Stimulated activated CD8-positive, alpha-beta memory T cell treated with anti-CD3 and anti-CD28 coated beads, Interleukin-15, amount 100 ng/mL, for 48 hours (primary cell): ENCODE data around the gene NEXN.

ENCODE experiments used
- DNase-seq, 2 donors: peaks; one replicate each; pipeline ENCODE4 v3.0.0-alpha.2; 2020; ENCODE audit warnings: low read depth in 2 of 2

Gene NEXN

GRCh38 chr1:77888081-77888780 lies at the start of gene NEXN:
Gene NEXN, plus strand, starts transcription at chr1:77888624. Its CDS starts 27,483 bp downstream, at chr1:77916107.
- DNase-seq = no peak

- DNase-seq = no peak
Observed at GRCh38 chr1:77841574-77841973, 46.9 kb upstream of the NEXN start.

DNA sequence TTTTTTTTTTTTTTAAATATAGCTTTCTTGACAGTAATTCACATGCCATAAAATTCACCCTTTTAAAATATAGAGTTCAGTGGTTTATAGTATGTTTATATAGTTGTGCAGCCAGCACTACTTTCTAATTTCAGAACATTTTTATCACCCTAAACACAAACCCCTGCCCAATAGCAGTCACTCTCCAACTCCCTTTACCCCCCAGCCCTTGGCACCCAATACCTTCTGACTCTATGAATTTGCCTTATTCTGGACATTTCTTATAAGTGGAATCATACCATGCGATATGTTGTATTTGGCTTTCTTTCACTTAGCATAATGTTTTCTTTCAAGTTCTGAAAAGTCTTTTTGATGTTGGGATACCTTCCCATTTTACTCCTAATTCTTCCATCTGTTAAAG lies 42.5 kb upstream of the NEXN start:
- DNase-seq = no peak

DNA sequence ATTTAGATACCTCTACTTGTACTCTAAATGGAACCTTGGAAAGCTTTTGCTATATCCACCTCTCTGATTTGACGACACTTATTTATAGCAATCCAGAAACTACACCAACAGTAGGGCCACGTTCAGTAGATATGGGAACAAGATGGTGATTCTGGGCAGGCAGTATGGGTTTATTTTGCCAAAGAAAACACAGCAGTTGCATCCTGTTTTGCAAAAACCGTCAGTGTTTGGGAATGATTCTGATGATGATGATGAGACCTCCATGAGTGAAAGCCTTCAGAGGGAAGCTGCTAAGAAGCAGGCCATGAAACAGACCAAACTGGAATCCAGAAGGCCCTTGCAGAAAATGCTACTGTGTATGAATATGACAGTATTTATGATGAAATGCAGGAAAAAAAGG lies 41.5 kb upstream of the NEXN start:
- no peak for DNase-seq

DNA sequence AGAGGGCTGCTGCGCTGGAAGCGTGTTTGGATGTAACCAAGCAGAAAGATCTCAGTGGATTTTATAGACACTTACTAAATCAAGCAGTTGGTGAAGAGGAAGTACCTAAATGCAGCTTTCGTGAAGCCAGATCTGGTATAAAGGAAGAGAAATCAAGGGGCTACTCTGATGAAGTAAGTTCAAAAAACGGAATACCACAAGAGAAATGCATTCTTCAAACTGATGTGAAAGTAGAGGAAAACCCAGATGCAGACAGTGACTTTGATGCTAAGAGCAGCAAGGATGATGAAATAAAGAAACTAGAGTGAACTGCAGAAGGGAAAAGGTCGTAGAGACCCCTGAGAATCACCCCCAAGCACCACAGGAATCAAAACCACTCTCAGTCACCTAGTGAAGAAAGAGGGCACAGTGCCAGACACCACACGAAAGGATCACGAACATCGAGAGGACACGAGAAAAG lies 40.8 kb upstream of the NEXN start:
- peak in 1 of 2 donors; percentile 8 for DNase-seq

GRCh38 chr1:77850082-77850481 lies 38.3 kb upstream of the NEXN start:
- no peak for DNase-seq

GRCh38 chr1:77857552-77857951 lies 30.9 kb upstream of the NEXN start:
- DNase-seq = no peak

GRCh38 chr1:77858725-77859124 lies 29.7 kb upstream of the NEXN start:
- no peak for DNase-seq

- DNase-seq = no peak
Observed at GRCh38 chr1:77859248-77859647, 29.2 kb upstream of the NEXN start.

GRCh38 chr1:77866296-77866695 lies 22.1 kb upstream of the NEXN start:
- DNase-seq = no peak

GRCh38 chr1:77872645-77873044 lies 15.8 kb upstream of the NEXN start:
- no peak for DNase-seq

GRCh38 chr1:77873461-77873860 lies 15.0 kb upstream of the NEXN start:
- no peak for DNase-seq

DNA sequence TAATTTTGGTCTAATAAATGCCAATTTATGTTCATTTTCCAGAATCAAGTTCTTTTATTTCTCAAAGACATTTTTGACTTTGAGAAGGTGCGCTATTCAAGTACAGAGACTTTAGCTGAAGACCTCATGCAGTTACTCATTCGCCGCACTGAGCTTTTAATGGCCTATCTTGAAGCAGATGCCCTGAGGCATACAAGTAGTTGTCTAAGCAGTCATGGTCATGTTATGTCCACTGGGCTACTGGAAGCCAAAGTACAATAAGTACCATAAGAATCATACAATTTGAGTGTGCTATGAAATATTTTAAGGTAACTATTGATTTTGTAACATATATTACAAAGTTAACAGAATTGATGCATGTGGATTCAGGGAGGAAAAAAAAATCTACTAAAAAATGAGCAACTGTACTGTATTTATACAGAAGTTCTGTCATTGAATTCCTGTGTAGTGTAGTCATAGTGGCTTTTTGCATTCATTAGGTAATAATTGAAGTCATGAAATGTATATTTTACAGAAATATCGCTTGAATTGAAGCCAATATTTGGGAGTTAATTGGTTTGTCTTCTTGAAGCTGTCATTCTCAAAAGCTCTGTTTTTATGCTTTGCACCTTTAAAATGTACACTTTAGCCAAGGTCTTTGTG lies 13.5 kb upstream of the NEXN start:
- DNase-seq = no peak

GRCh38 chr1:77876884-77877283 lies 11.5 kb upstream of the NEXN start:
- no peak for DNase-seq

GRCh38 chr1:77881061-77881460 lies 7.4 kb upstream of the NEXN start:
- DNase-seq = no peak

DNA sequence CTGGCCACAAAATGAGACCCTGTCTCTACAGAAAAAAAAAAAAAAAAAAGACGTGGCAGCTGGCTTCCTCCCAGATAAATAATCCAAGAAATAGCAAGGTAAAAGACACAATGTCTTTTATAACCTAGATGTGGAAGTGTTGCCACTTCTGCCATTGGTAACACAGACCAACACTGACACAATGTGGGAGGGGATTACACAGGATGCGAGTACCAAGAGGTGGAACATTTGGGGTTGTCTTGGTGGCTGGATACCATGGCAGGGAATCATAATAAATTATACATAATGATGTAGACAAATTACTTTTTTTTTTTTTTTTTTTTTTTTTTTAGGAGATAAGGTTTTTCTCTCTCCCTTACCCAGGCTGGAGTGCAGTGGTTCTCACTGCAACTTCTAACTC lies 6.0 kb upstream of the NEXN start:
- DNase-seq = no peak

DNA sequence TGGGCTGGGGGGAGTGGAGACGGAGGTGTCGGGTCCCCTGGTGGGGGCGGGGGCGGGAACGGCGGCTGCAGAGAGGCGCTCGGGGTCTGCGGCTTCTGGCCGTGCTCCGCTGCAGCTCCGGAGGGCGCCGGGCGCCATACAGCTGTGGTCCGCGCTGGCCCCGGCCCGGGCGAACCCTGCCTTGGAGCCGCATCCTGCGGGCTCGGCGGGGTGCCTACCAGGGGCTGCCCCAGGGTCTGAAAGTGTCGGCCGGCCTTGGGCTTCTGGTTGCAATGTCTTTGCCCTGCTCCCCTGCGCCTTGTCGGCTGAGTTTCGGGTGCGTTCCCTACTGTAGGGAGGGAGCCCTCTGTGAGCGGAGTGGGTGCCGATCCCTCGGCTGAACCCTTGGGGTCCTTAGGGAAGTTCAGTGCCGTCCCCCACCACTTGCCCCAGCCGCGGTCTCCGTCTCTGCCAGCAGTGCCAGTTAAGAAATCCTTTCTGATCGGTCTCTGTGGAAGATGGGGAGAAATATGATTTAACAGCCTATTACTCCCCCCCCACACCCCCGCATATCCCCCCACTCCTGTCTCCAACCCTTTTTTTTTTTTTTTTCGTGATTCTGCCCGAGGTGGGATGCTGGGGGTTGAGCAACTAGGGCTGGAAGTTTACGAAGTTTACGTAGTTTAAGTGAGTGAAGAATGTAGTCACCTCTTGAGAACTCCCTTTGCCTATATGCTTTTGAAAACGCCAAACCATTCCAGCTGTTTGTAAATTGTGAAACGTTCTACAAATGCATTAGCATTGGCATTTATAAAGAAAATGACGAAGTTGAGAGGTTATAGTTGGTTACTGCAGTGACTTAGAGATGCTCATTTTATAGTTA lies 588 bp downstream of the NEXN start:
- DNase-seq = no peak

- no peak for DNase-seq
Observed at GRCh38 chr1:77889671-77890070, 1.2 kb downstream of the NEXN start.

GRCh38 chr1:77891200-77891599 lies 2.8 kb downstream of the NEXN start:
- DNase-seq = no peak

GRCh38 chr1:77899647-77900320 lies 11.4 kb downstream of the NEXN start:
- DNase-seq = no peak

- no peak for DNase-seq
Observed at GRCh38 chr1:77900687-77901293, 12.4 kb downstream of the NEXN start.

DNA sequence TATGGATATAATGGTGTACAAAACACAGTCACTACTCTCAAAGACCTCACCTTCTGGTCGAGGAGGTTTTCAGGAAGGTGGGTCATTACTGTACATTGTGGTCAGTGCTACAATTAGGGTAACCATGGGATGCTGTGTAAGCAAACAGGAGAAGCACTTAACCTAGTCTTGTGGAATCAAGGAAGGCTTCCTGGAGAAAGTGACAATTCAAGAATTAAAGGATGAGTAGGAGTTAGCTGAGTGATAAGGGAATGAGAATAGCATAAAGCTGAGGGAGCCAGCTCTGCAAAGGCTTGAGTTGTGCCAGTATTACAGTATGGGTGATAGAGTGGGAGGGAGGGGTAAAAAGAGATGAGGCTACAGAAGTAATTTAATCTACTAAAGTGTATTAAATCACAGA lies 17.2 kb downstream of the NEXN start:
- no peak for DNase-seq
